ENCODE measurements around the gene PFKFB3. TPM values are rescaled to one million over a fixed set of nuclear protein-coding genes. Genes with fewer than 3 reads are reported as not detected.

Gene PFKFB3
- total and polyA plus RNA-seq, 2 of the 4 experiments (the other 2 are of a cell fraction), result 34.1 to 45.5 TPM

- H3K18ac ChIP-seq (ENCODE audit: low read depth, low read length), result no peak overlapping the region
- H3K4me1 ChIP-seq (ENCODE audit: control insufficient read depth, insufficient read depth, low read length), result no peaks in the 10 kb centered on the region
- H2AFZ ChIP-seq (replicated peaks; ENCODE audit: low read length, poor library complexity), result no peak overlapping the region
- peaks cover 77% of the 10 kb centered on the region for H3K36me3 ChIP-seq (ENCODE audit: control insufficient read depth, insufficient read depth, low read length)
- no peak overlapping the region for H2BK20ac ChIP-seq (ENCODE audit: low read depth, low read length)
- H3K56ac ChIP-seq (ENCODE audit: extremely low read depth, insufficient read depth, low read length), result no peak overlapping the region
- H3K9me3 ChIP-seq (ENCODE audit: control insufficient read depth, insufficient read depth, low read length), result no peaks in the 10 kb centered on the region
- TF ChIP-seq POLR2A (IDR thresholded peaks at IDR 0.05; ENCODE audit: low read depth, low read length) (no peak), CTCF (conservative IDR thresholded peaks at IDR 0.05; ENCODE audit: low read depth, low read length) (no peak), SMC3 (IDR thresholded peaks at IDR 0.05; ENCODE audit: low read depth, low read length) (no peak), FOS (IDR thresholded peaks at IDR 0.05; ENCODE audit: low read depth, low read length) (no peak), CEBPB (IDR thresholded peaks at IDR 0.05; ENCODE audit: low read depth, low read length) (no peak), CHD1 (IDR thresholded peaks at IDR 0.05; ENCODE audit: low read depth, low read length) (no peak), ELK1 (IDR thresholded peaks at IDR 0.05; ENCODE audit: borderline replicate concordance, low read depth, low read length) (no peak), BHLHE40 (IDR thresholded peaks at IDR 0.05; ENCODE audit: low read depth, low read length) (no peak), NFE2L2 (IDR thresholded peaks at IDR 0.05; ENCODE audit: low read depth, low read length) (no peak), MAZ (IDR thresholded peaks at IDR 0.05; ENCODE audit: borderline replicate concordance, low read depth, low read length) (no peak), MXI1 (IDR thresholded peaks at IDR 0.05; ENCODE audit: borderline replicate concordance, low read depth, low read length) (no peak), RAD21 (IDR thresholded peaks at IDR 0.05; ENCODE audit: low read length) (no peak), MAFK (IDR thresholded peaks at IDR 0.05; ENCODE audit: low read depth, low read length) (no peak)
- no peak overlapping the region for H4K8ac ChIP-seq (ENCODE audit: low read depth in 2 of 2, low read length in 2 of 2)
- ChIA-PET CTCF (no interaction called here), POLR2A (ENCODE audit: unreplicated experiment) (no interaction called here)
- H4K91ac ChIP-seq (ENCODE audit: insufficient read depth, low read depth, low read length), result no peak overlapping the region
- no peak overlapping the region for H2BK120ac ChIP-seq (ENCODE audit: low read depth, low read length)
- no peak overlapping the region for H3K9ac ChIP-seq (ENCODE audit: low read depth, low read length)
- no peak overlapping the region for H3K4me3 ChIP-seq (ENCODE audit: insufficient read depth, low read depth, low read length)
- H2BK5ac ChIP-seq (ENCODE audit: low read depth, low read length, poor library complexity, severe bottlenecking), result no peak overlapping the region
- peaks cover 10 to 54% of the 10 kb centered on the region in 2 experiments; a peak in 3 of 4 replicates for H3K79me1 ChIP-seq (ENCODE audit: low read depth in 1 of 2, low read length in 2 of 2)
- H3K14ac ChIP-seq (replicated peaks; ENCODE audit: low read depth, low read length), result no peak overlapping the region
- H2AK9ac ChIP-seq (replicated peaks; ENCODE audit: low read depth, low read length, poor library complexity), result no peak overlapping the region
- intact Hi-C loops (cut with micrococcal nuclease), result no loop called here
- ATAC-seq (ENCODE audit: low read depth), result no peak
- H4K20me1 ChIP-seq (ENCODE audit: insufficient read depth, low read length), result peaks cover 25% of the 10 kb centered on the region
- H3K4ac ChIP-seq (ENCODE audit: low read depth, low read length), result no peak overlapping the region
- H3K23ac ChIP-seq (ENCODE audit: low read depth, low read length), result no peak overlapping the region
- in situ Hi-C loops (cut with MboI; ENCODE audit: low sequenced_read_pairs), result loop anchor here (25.0 kb wide), 1 partner anchor 504 kb away; no protein-coding TSS in a partner anchor
- H3K4me2 ChIP-seq (ENCODE audit: low read depth, low read length), result no peak overlapping the region
- no peak overlapping the region for H2AK5ac ChIP-seq (ENCODE audit: low read depth, low read length)
- H3K27ac ChIP-seq (ENCODE audit: insufficient read depth, low read length), result no peak overlapping the region
- H3K27me3 ChIP-seq (ENCODE audit: control insufficient read depth, insufficient read depth, low read length), result no peaks in the 10 kb centered on the region
- peaks cover 5% of the 10 kb centered on the region; the same call in 1 of the 2 replicates for H3K9me1 ChIP-seq (ENCODE audit: insufficient read depth, low read length)
- dilution Hi-C loops (cut with HindIII; ENCODE audit: low sequenced_read_pairs, unreplicated experiment), result no loop called here
- no peak overlapping the region for H2BK15ac ChIP-seq (ENCODE audit: low read depth, low read length)
- no TSS peak for BruUV-seq (replicated peaks)
- 90% methylated on average over 17 of the region's 28 CpGs; no CpG with 5 or more reads in 1 of the 2 experiments for WGBS, 2 experiments (ENCODE audit: extremely low coverage in 2 of 2, insufficient read length in 1 of 2)
- no peak for DNase-seq
- H4K5ac ChIP-seq (ENCODE audit: low read depth, low read length), result no peak overlapping the region
Observed at GRCh38 chr10:6232846-6233724, 30.4 kb downstream of the PFKFB3 start.
